HG03460 (cell line): ENCODE measurements around the gene AKT2.

Source experiments
- ATAC-seq: cut with Tn5 transposase; IDR thresholded peaks from one replicate; pipeline ENCODE4 v1.9.1; 2021; ENCODE audit not compliant: unreplicated experiment

AKT2 gene

DNA sequence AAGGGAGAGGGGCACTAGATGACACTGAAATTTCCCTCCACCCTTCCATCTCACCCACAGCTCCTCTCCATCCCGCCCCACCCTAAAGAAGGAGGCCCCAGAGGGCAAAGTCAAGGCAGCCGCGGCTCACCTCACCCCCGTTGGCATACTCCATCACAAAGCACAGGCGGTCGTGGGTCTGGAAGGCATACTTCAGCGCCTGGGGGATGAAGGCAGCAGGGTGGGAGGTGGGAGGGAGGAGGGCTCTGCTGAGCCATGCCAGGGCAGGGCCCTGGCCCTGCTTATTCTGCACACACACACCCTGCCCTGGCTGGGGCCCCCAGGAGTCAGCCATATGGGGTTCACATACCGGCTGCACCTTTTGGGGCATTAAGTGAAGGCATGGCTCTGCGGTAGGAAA lies 46.4 kb downstream of the AKT2 start:
- no peak for ATAC-seq

DNA sequence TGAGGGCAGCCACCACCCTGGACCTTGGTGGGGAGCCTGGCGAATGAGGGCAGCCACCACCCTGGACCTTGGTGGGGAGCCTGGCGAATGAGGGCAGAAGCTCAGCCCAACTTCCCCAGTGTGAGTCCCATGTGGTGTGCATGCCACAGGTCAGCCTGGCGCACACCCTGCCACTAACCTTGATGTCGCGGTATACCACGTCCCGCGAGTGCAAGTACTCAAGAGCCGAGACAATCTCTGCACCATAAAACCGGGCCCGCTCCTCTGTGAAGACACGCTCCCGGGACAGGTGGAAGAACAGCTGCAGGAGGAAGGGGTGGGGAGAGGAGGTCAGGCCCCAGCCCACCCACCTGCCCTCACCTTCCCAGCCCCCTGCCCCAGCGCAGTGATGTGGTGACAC lies 47.4 kb downstream of the AKT2 start:
- ATAC-seq = no peak

DNA sequence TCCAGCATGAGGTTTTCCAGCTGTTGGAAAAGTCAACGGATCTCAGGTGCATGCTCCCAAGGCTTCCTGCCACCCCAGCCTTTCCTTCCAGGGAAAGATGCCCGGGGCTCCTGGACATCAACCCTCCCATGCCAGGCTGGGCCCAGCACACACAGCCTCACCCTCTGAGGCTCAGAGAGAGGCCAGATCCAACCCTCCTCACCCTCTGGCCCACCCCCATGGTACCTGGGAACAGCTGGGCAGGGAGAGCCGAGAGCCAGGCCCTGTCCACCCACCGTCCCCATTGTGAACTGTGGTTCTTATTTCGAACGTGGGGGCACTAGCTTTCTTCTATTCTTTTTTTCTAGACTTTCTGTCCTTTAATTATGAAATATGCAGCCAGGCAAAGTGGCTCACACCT lies 48.8 kb downstream of the AKT2 start:
- no peak for ATAC-seq

DNA sequence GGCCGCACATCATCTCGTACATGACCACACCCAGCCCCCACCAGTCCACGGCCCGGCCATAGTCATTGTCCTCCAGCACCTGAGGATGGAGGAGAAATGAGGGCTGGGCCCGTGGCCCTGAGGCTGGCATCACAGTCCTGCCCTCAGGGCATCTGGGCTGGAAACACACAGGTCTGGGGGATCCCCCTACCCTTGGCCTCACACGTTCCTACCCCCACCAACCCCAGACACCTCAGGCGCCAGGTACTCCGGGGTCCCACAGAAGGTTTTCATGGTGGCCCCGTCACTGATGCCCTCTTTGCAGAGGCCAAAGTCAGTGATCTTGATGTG lies 49.2 kb downstream of the AKT2 start:
- ATAC-seq = no peak

DNA sequence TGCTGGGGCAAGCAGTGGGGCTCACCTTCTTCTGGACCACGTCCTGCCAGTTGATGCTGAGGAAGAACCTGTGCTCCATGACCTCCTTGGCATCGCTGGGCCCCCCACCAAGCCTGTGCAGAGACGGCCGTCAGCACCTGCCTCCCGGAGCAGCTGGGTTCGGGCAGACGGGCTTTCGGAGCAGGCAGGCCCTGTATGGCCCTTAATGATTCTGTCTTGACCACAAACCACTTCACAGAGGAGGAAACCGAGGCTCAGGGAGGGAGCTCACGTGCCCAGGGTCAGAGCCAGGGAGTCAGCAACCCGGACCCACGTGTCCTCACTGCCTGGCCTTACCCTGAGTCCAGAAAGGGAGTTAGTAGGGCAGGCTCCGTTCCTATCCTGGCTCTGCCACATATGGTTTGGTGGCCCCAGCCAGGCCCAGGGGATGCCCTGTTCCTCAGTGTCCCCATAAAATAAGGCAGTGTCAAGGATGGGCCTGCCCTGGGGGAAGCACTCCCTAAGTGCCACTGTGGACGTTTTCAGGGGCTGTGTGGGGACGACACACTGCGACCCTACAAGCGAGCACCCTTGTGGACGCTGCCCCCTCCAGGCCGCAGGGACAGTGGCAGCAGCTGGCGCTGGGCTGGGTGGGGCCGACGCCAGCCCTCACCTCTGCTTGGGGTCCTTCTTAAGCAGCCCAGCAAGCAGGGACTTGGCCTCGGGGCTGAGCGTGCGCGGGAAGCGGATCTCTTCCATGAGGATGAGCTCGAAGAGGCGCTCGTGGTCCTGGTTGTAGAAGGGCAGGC lies 49.7 kb downstream of the AKT2 start:
- no peak for ATAC-seq

DNA sequence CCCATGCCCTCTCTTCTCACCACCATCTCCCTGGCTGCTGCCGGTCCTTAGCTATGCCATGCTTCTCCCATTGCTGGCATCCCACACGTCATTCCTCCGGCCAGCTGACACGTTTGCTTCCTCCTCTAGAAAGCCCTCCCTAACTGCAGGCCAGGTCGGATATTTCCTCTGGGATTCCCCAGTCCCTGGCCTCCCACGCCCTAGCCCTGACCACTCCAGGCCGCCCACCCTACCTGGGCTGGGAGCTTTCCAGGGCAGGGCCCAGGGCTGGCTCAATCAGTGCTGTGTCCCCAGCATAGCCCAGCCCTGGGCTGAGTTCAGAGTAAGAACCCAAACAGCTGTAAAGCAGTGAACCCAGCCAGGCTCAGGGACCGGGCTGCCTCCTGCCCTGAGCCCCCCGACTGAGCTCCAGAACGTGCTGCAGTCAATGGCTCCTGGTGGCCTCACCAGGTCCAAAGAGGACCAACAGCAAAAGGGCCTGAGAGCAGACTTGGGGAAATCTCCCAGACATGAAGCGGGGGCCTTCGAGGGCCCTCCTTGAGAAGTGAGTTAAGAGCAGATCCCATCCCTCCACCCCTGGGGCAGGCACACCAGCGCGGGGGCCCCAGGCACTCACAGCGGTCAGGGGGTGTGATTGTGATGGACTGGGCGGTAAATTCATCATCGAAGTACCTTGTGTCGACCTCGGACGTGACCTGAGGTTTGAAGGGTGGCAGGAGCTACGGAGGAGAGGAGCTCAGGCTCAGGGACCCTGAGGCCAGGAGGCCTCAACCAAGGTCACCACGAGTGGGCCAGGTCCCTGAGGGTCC lies 50.5 kb downstream of the AKT2 start:
- ATAC-seq = no peak

DNA sequence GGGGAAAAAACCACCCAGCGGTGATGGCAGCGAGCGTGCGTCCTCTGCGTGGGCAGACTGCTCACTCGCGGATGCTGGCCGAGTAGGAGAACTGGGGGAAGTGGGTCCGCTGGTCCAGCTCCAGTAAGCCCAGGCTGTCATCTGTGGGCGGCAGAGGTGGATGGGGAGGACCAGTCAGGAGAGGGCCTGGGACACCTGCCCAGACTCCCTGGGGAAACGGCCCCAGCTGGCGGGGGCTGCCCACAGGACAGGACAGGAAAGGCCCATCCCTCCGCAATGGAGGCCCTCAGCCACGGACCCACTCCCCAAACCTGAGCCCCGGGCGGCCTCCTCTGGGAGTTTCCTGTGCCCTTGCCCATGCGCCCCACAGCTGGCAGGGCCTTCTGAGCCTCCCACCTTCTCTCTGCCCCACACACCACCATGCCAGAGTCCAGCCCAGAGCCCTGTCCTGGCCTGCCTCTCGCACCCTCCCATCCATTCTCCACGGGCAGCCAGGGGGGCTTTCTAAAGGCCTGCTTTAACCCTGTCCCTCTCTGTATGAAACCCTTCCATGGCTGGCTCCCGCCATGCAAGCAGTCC lies 51.2 kb downstream of the AKT2 start:
- ATAC-seq = no peak

DNA sequence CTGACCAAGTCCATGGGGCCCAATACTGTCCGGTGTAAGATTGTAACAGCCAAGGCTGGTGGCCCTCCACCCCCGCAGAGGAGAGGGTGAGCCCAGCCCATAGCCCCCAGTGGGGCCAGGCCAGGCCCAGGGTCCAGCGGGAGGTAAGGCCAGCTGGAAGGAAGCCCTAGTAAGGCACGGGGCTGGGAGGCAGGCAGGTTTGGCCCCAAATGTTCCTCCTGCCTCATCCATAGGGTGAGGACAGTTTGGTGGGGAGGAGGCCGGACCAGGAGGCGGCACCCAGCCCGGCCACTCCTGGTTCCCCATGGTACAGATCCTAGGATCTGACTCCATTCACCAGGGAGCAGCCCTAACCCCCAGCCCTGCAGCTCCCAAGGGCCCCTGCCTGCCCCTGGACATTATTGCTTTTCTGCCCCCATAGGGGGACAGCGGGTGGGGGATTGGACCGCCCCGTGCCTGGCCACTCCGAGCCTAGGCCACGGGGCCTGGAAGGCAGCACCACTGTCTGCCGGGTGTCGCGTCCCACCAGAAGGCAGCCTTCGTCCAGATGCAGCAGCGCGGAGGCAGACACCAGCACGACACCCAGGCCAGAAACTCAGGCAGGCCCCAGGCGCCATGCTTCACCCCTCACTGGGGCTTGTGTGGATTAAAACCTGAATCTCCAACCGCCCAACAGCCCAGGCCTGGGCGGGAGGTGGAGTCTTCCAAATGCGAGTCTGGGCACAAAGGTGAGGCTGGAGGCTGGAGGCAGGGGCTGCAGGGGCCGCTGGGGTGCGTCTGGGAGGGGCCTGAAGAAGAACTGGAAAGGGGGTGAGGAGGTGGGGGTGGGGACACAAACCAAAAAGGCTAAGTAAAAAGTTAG lies 52.0 kb downstream of the AKT2 start:
- no peak for ATAC-seq

DNA sequence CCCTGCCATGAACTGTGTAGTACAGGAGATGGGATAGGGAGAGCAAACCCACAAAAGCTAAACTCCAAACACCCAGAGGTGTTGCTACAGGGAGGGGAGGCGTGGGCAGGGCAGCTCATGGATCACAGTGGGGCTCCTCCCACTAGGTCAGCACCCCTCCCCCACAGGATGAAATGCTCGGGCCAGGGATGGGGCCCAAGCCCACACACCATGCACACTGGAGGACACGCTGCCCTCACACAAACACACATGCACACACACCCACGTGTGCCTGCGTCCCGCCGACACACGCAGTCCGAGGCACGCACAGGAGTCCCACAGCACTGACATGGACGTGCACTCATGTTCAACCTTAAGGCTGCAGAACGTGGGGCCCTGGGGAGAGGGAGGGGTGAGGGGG lies 52.7 kb downstream of the AKT2 start:
- no peak for ATAC-seq

DNA sequence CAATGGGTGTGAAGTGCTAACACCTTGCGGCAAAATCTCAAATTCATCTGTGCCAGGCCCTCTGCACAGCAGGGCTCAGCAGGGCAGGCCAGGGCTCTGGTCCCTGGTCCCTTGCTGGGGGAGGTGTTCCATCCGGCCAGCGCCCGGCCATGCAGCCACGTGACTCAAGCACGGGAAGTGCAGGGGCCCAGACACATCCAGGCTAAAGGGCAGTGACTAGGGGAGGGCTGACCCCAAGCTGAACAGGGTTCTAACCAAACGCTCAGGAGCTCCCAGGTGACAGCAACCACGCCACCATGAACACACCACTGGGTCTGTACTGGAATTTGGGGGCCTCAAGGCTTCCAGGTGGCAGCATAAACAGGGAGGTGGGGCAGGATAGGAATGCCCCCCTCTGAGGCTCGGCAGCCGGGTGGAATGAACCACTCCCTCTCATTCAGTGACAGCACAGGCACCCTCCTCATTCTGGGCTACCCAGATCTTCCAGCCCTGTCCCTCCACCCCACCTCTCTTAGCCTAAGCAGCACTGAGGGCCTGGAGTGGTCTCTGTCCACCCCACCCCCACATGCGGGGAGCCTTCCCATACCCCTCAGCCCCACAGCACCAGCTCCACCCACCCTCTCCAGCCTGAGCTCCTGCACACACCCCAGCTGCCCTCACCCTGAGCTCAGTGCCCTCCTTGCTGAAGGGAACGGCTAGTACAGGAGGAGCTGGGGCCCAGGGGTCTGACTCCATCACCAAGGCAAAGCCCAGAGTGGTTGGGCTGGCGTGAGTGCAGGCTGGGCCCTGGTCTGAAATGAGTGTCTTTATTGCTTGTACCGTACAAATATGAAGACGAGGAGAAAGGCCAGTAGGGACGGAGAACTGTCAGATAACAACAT lies 53.4 kb downstream of the AKT2 start:
- no peak for ATAC-seq

DNA sequence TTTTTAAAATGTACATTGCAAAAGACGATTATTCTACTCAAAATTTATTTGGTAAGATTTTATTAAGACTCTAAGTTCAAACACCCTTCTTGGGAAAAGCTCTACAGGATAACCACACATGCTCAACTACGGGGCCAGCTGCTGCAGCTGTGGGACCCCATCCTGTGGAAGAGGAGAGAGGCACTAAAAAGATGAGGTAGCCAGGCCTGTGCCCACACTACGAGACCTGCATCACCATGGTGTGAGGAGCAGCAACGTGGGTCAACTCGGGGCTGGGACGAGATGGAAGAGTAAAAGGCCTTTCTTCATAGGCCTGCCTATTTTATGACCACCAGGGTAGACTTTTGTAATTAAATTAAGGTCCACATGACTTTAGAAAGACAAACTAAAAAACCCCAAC lies 54.1 kb downstream of the AKT2 start:
- no peak for ATAC-seq

DNA sequence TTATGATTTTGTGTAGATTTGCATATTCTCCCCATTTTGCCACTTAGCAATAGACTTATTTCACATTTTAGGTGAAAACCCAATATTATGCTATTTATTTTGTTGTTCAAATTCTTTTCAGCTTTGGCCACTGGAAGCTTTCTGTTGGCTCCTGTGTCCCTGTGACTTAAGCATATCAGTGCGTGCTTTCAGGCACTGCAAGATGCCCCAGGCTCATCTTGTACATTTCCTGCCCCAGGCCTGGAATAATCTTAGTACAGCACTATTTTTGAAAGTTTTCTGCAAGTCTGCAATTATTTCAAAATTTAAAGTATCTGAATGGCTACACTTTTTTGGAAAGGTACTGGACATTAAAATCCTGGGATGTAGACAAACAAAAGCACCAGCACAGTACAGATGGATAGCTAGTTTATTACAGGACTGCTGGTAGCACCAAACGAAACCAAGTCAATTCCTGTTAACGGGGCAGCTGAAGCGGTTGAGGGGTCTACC lies 55.2 kb downstream of the AKT2 start:
- ATAC-seq = no peak

DNA sequence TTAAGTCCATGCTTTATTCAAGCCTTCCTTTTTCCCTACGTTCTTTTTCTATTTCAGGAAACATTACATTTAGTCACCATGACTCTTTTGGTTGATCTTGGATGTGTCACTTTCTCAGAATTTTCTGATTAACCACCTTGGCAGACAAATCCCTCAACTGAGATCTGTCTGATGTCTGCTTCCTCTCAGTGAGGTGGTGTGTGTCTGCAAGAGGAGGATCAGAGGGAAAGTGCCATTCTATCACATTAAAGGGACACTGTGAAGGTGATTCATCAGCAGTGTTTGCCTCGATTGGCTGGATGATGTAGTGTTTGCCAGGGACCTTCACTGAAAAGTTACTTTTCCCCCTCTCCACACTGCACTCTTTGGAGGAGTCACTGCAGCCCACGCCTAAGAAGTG lies 55.7 kb downstream of the AKT2 start:
- ATAC-seq = no peak

DNA sequence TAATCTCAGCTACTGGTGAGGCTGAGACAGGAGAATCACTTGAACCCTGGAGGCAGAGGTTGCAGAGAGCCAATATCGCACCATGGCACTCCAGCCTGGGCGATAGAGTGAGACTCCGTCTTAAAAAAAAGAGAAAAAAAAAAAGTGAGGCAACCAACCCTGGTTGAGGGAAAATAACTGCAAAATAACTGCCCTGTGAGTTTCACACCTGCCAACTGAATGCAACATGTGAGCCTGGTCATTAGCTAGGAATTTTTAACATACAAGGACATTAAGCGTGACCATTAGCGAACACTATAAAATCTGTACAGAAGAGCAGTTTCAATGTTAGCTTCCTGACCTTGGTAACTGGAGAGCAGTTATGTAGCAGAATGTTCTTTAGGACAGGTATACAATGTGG lies 56.3 kb downstream of the AKT2 start:
- no peak for ATAC-seq

DNA sequence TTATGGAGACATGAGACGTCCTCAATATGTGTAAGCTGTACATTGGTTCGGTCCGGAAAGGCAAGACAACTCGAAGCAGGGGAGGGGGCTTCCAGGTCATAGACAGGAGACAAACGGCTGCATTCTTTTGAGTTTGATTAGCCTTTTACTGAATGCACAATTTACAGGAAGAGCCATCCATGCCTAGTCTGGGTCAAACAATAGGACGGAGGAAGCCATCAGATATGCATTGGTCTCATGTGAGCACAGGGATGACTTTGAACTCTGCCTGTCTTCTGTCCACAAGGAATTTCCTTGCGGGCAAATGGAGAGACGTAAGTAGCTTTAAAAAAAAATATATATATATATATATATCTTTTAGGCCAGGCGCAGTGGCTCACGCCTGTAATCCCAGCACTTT lies 56.8 kb downstream of the AKT2 start:
- ATAC-seq = no peak

DNA sequence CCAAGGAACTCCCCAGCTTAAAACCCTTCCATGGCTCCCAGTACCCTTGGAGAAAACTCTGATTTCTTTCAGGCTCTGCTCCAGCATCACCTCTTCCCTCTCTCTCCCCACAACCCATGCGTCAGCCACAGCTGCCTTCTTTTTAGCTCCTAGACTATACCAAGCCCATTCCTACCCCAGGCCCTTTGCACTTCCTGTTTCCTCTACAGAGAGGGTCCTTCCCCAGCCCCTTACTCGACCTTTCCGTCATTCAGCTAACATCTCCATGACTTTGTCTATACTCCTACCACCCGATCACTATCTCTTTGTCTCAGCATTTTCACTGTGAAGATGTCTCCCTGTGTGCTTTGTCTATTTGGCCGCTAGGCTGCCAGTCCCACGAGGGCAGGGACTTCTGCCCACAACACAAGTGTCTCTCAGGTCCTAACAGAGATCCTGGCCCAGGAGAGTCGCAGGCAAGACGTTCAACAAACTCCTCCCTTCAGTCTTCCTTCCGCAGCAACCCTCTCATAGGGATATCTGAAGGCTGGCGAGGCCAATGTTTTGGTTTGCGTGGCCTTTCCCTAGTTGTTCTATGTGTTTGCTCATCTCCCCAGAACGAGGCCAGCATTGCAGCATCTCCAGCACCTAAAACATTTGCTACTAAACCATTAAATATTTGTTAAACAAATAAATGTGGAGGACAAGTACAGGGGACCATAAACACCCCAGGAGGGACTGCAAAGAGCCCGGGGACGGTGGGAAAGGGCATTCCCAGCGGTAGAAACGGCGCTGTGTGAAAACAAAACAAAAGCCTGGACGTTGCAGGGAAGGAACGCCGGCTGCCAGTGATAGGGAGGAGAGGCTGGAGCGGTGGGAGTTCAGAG lies 59.5 kb downstream of the AKT2 start:
- ATAC-seq = no peak

DNA sequence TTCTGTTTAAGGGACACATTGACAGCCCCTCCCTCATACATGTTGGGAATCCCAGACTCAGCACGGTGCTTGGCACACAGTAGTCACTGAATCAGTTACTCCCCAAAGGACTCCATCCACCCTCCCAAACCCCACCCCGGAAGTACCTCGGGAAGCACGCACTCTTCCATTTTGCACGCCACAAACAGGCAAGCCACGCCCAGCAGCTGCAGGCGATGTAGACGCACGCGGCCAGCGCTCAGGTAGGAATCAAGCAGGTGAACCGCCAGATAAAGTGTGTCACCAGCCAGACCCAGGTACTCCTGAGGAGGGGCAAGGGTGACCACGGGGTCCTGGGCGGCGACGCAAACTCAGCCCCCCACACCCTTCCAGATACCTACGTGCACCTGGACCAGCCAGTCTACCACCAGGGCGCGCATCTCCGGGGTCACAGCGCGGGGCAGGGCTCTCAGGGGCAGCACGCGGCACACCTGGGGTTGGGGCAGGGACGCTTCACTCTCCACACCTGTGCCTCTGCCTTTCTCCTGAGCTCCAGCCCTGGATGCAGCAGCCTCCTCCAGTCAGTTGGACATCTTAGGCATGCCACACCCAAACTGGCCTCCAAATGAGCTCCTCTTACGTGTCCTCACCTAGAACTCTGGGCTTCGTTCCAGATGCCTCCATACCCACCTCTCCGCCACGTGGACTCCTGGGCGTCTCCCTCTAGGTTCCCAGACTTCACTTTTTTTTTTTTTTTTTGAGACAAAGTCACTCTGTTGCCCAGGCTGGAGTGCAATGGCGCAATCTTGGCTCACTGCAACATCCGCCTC lies 60.6 kb downstream of the AKT2 start:
- no peak for ATAC-seq

DNA sequence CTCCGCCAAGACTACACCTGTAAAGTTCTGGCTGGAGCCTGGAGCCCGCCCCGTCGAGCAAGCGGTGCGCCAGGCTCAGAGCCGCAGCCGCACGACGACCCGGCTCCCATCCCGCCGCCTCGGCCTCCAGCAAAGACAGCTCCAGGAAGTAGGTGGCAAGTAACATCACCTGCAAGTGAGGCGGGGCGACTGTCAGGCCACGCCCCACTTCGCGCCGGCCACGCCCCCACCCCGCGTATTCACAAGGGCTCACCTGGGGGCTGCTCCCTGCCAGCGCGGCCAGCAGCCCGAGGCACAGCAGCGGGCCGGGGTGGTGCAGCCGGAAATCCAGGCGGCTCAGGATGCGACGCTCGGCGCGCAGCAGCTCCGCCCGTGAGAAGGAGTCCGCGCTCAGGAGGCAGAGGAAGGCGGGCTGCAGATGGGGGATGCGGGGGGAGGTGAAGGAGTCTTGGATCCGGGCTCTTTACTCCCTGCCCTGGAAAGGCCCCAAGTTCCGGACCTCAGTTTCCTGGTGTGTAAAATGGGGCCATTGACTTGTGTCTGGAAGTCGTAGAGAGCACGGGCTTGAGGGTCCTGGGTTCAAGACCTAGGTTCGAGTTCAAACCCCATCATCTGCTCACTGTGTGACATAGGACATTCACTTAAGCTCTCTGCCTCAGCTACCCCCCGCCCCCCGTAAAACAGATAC lies 61.9 kb downstream of the AKT2 start:
- no peak for ATAC-seq
